Measurements from ENCODE around the gene MEX3D.

GRCh38 chr19:1514295-1514661, 53.8 kb downstream of the MEX3D start:
- TF ChIP-seq CTCF (IDR thresholded peaks at IDR 0.05; ENCODE audit: borderline replicate concordance, extremely low read depth, low read length, poor library complexity, severe bottlenecking) (no peak), EZH2 (IDR thresholded peaks at IDR 0.05; ENCODE audit: borderline replicate concordance, low read depth, low read length, severe bottlenecking) (no peak)
